Measurements from ENCODE around the gene SPTBN2.

DNA sequence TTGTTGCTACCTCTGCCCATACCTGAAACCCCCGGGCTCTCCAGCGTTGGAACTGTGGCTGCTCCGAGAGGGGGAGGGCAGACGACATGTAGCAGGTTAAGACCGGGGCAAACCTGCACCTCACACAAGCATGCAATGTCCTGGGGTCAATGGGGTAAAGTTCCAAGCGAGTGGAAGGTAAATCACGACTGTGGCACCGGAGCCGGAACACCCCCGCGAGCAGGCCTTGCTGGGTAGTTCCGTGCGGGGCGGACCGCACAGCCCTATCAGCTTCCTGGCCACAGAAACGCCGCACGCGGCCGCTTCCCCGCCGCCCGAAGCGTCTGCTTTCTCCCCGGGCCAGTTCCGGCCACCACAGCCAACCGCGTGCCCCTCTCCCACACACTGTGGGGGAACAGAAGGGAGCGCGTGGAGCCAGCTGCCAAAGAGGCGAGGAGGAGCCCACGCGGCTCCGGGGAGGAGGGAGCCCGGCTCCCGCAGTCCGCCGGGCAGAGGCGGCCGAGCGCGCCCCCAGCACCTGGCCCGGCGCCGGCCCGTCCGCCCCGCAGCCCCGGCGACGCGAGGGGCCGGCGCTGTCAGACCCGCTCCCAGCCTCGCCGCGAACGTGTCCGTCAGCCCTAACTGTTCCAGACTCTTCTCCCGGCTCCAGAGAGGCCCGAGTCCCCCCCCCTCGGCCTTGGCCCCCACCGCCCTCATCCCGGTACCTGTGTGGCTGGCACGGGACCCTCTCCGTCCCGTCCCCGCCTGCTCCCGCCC, 1.6 kb downstream of the SPTBN2 start:
- TF ChIP-seq, protein P1, sequence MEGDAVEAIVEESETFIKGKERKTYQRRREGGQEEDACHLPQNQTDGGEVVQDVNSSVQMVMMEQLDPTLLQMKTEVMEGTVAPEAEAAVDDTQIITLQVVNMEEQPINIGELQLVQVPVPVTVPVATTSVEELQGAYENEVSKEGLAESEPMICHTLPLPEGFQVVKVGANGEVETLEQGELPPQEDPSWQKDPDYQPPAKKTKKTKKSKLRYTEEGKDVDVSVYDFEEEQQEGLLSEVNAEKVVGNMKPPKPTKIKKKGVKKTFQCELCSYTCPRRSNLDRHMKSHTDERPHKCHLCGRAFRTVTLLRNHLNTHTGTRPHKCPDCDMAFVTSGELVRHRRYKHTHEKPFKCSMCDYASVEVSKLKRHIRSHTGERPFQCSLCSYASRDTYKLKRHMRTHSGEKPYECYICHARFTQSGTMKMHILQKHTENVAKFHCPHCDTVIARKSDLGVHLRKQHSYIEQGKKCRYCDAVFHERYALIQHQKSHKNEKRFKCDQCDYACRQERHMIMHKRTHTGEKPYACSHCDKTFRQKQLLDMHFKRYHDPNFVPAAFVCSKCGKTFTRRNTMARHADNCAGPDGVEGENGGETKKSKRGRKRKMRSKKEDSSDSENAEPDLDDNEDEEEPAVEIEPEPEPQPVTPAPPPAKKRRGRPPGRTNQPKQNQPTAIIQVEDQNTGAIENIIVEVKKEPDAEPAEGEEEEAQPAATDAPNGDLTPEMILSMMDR (IDR thresholded peaks at IDR 0.05) = no peak
- TF ChIP-seq POLR2AphosphoS5 (IDR thresholded peaks at IDR 0.05; ENCODE audit: insufficient read depth in 1 of 2, low read depth in 1 of 2) = no peak

Measured in vagina (tissue), 2 donors.